Measurements from ENCODE around the gene GBP3. TPM values are rescaled to one million over a fixed set of nuclear protein-coding genes. Genes with fewer than 3 reads are reported as not detected.
"Not testable (repeated sequence)": the region's sequence is repeated elsewhere in the genome, so short reads cannot be mapped to it uniquely, and the experiment has no call there.

GBP3 gene
- total and polyA plus RNA-seq, 3 donors from 2014 or later: 5.3 to 11.2 (median 7.1) TPM

DNA sequence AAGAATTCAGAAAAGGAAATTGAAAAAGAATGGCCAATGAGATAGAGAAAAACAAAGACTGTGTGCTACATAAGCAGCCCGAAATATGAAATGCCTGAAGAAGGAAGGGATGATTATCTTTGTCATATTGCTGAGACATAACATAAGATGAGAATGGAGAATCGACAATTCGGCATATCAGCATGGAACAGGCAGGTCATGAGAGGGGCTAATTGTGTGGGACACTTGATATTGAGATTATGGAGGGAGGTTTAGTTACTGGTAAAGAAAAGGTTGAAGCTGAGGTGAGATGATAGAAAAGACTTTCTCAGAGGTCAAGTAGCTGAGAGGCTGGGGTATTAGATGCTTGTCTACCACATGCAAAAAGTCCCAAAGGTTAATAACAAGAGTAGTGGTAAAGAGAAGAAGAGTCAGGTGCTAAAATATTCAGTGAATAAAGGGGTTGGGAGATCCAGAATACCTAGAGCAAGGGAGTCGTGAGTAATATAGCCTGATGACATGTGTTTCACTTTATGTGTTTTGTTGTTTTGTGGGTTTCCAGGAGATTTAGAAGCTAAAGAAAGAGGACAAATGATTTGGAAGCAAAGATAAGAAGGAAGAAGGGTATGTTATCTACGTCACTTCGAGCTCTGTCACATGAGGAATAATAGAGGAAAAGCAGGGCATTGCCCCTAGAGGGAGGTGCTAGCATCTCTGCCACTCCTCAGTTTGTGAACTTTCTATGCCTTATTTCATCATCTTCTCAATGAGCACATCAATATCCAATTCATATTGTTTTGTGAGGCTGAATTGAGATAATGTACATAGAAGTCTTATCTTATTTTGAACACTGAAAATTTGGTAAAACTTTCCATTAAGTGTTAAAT, 23.9 kb upstream of the GBP3 start:
- intact Hi-C loops (cut with DNase I; ENCODE audit: low total_unique reads); H3K27ac ChIP-seq; H3K9me3 ChIP-seq; H3K27me3 ChIP-seq; H3K4me1 ChIP-seq; H3K36me3 ChIP-seq (ENCODE audit: low read depth, missing control alignments); H3K4me3 ChIP-seq; DNase-seq: not testable (repeated sequence)
- 91 to 92% methylated on average over 6 of the region's 6 CpGs for WGBS, 2 donors

- H3K9me3 ChIP-seq: no peaks in the 10 kb centered on the region
- H3K27me3 ChIP-seq: no peaks in the 10 kb centered on the region
- H3K36me3 ChIP-seq (ENCODE audit: low read depth, missing control alignments): no peaks in the 10 kb centered on the region
- DNase-seq: no peak
- WGBS, 2 donors: 66 to 68% methylated on average over 2 of the region's 2 CpGs
- no peak overlapping the region for H3K4me3 ChIP-seq
- TF ChIP-seq POLR2A (IDR thresholded peaks at IDR 0.05): no peak
- TF ChIP-seq, protein P1, sequence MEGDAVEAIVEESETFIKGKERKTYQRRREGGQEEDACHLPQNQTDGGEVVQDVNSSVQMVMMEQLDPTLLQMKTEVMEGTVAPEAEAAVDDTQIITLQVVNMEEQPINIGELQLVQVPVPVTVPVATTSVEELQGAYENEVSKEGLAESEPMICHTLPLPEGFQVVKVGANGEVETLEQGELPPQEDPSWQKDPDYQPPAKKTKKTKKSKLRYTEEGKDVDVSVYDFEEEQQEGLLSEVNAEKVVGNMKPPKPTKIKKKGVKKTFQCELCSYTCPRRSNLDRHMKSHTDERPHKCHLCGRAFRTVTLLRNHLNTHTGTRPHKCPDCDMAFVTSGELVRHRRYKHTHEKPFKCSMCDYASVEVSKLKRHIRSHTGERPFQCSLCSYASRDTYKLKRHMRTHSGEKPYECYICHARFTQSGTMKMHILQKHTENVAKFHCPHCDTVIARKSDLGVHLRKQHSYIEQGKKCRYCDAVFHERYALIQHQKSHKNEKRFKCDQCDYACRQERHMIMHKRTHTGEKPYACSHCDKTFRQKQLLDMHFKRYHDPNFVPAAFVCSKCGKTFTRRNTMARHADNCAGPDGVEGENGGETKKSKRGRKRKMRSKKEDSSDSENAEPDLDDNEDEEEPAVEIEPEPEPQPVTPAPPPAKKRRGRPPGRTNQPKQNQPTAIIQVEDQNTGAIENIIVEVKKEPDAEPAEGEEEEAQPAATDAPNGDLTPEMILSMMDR (IDR thresholded peaks at IDR 0.05): no peak
- intact Hi-C loops (cut with DNase I; ENCODE audit: low total_unique reads): no loop called here
- no peaks in the 10 kb centered on the region for H3K4me1 ChIP-seq
- H3K27ac ChIP-seq: no peak overlapping the region
Measured at GRCh38 chr1:89044970-89045721, 22.5 kb upstream of the GBP3 start.

- Histone ChIP-seq H3K4me1 (no peaks in the 10 kb centered on the region), H3K9me3 (no peaks in the 10 kb centered on the region), H3K27ac (no peak overlapping the region), H3K36me3 (ENCODE audit: low read depth, missing control alignments) (no peaks in the 10 kb centered on the region), H3K4me3 (no peak overlapping the region), H3K27me3 (no peaks in the 10 kb centered on the region)
- TF ChIP-seq POLR2A (IDR thresholded peaks at IDR 0.05): no peak
- TF ChIP-seq, protein P1 (IDR thresholded peaks at IDR 0.05): no peak
- 85 to 86% methylated on average over 4 to 5 of the region's 5 CpGs for WGBS, 2 donors
- no peak for DNase-seq
- intact Hi-C loops (cut with DNase I; ENCODE audit: low total_unique reads): no loop called here
Measured at GRCh38 chr1:89043940-89044339, 21.3 kb upstream of the GBP3 start.

DNA sequence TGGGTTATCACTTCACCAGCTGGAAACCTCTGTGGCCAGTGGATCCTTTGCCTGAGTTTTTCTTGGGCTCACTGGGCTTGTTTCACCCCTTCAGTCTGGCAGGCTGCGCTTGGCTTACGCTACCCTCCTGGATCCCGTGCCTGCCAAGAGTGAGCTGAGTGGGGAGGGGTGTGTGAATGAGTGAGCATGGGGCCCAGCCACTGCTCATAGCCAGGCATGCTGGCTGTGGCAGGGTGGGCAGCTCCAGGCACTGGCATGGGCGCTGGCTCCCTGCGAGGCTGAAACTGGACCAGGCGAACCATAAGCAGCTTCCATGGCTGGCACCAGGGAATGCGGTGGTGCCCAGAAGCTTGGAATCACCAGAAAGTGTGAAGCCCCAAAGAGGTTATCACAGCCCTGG, 19.8 kb upstream of the GBP3 start:
- WGBS, 2 donors: 93 to 98% methylated on average over 7 of the region's 7 CpGs
- TF ChIP-seq, protein P1 (IDR thresholded peaks at IDR 0.05): no peak
- no peak for TF ChIP-seq POLR2A (IDR thresholded peaks at IDR 0.05)
- H3K4me1 ChIP-seq: no peaks in the 10 kb centered on the region

DNA sequence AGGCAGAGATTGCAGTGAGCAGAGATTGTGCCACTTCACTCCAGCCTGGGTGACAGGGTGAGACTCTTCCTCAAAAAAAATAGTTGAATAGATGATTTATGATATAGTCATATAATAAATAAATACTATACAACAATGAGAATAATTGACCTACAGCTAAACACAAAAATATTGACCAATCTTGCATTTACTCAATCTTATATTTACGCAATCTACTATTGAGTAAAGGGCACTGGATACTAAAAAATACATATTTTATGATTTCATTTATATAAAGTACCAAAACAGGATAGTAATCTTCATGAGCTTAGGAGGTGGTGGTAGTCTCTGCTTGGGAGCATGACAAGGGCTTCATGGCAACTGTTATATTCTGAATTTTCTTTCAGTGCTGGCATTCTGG, 19.1 kb upstream of the GBP3 start:
- Histone ChIP-seq H3K9me3 (no peaks in the 10 kb centered on the region), H3K27ac (no peak overlapping the region), H3K4me1 (no peaks in the 10 kb centered on the region), H3K36me3 (ENCODE audit: low read depth, missing control alignments) (no peaks in the 10 kb centered on the region), H3K27me3 (no peaks in the 10 kb centered on the region), H3K4me3 (no peak overlapping the region)
- no peak for TF ChIP-seq POLR2A (IDR thresholded peaks at IDR 0.05)
- TF ChIP-seq, protein P1 (IDR thresholded peaks at IDR 0.05): no peak
- 97% methylated on average over 1 of the region's 1 CpG for WGBS, 2 donors
- no peak for DNase-seq
- intact Hi-C loops (cut with DNase I; ENCODE audit: low total_unique reads): no loop called here

More for the DNA sequence above, 19.8 kb upstream of the GBP3 start:
- H3K36me3 ChIP-seq (ENCODE audit: low read depth, missing control alignments): no peaks in the 10 kb centered on the region
- H3K9me3 ChIP-seq: no peaks in the 10 kb centered on the region
- no peak overlapping the region for H3K4me3 ChIP-seq
- no peak for DNase-seq
- H3K27ac ChIP-seq: no peak overlapping the region
- intact Hi-C loops (cut with DNase I; ENCODE audit: low total_unique reads): no loop called here
- H3K27me3 ChIP-seq: no peaks in the 10 kb centered on the region

Measured in testis (tissue), 3 donors.